Measurements from ENCODE around the gene OR1S1. TPM values are rescaled to one million over a fixed set of nuclear protein-coding genes. Genes with fewer than 3 reads are reported as not detected.

Gene OR1S1
- total RNA-seq, 1 donor from 2014 or later = not detected

Other genes with a start within 250 kb of the OR1S1 start
- not detected for gene OR9Q1, start 188.8 kb upstream of the OR1S1 start, total RNA-seq
- gene OR6Q1, start 181.8 kb upstream of the OR1S1 start, total RNA-seq = not detected
- gene OR9I1, start 87.2 kb upstream of the OR1S1 start, total RNA-seq = not detected
- not detected for gene OR9Q2, start 23.6 kb upstream of the OR1S1 start, total RNA-seq
- gene OR1S2, start 8.6 kb upstream of the OR1S1 start, total RNA-seq = not detected
- gene OR10Q1, start 16.2 kb downstream of the OR1S1 start, total RNA-seq = not detected
- not detected for gene OR10W1, start 55.5 kb downstream of the OR1S1 start, total RNA-seq
- not detected for gene OR5B17, start 146.3 kb downstream of the OR1S1 start, total RNA-seq
- not detected for gene OR5B3, start 194.2 kb downstream of the OR1S1 start, total RNA-seq
- not detected for gene OR5B2, start 215.4 kb downstream of the OR1S1 start, total RNA-seq
- not detected for gene OR5B12, start 229.5 kb downstream of the OR1S1 start, total RNA-seq